CD4-positive, alpha-beta T cell treated with Interleukin-15 for 4 hours (primary cell): ENCODE data around the gene GFPT2.

Experiments
- DNase-seq: peaks from one replicate; pipeline ENCODE4 v3.0.0-alpha.2; 2020; ENCODE audit warnings: low spot score

The GFPT2 gene

DNA sequence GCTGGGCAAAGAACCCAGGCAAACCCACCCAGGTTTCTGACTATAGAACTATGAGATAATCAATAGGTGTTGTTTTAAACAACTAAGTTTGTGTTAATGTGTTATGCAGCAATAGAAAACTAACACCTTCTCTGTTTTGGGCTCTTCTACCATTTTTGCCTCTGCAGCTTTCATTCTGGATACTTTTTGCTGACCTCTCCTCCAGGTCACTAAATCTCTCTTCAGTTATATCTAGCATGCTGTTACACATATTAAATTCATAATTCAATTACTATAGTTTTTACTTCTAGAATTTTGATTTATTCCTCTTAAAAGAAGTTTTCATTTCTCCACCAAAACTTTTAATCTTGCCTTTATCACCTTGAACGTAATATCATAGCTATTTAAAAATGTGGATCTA, 78.4 kb downstream of the GFPT2 start:
- no peak for DNase-seq

DNA sequence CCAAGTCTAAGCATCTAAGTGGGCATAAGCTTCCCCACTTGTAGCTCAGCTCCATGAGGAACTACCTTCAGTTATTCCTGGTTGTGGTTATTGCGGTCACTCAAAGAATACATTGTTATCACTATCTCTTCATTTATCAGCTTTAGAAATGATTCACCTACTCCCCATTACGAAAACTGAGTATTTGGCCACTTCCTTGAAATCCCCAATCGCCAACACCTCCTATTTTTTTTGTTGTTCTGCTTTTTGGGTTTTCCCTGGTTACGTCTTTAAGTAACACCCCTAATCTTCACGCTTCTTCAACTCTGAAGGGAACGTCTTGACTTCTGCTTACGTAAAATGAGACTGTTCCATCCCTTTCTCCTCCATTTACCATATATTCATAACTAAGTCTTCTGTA, 81.9 kb downstream of the GFPT2 start:
- DNase-seq = no peak

DNA sequence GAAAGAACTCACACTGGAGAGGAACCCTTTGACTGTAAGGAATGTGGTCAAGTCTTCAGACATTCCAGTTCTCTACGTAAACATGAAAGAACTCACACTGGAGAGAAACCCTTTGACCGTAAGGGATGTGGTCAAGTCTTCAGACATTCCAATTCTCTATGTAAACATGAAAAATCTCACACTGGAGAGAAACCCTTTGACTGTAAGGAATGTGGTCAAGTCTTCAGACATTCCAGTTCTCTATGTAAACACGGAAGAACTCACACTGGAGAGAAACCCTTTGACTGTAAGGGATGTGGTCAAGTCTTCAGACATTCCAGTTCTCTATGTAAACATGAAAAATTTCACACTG, 93.9 kb downstream of the GFPT2 start:
- DNase-seq = no peak

DNA sequence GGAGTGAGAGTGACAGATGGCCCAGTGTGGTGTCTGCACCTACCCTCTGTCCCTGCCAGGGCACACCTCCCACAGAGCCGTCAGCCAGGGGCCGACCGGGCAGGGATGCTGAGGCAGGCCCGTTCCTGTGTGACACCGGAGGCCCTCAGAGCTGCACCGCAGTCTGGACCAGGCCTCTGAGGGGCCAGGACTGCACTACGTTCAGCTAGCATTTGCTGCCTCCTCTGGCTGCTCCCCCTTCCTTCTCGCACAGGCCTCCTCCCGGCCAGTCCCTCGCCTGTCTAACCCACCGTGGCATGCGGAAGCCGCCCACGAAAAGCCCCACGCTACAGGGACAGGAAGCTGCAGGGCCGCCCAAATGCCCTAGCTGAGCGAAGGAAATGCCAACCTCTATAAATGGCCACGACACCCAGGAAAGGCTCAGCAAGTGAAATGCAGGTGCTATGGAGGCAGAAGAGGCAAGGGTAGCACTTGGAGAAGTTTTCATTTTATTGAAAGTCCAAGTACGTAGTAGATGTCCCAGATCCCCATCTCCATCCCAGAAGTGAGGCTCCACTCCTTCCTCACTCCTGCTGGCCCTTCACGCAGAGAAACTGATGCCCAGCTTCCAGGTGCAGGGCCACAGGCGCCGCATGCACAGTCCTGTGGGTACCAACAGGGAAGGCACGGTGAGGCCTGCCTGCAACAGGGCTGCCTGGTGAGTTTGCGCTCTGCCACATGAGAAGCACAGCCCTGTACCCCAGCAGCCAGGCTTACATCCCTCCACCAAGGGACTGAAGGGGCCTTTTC, 99.9 kb downstream of the GFPT2 start:
- DNase-seq = no peak

DNA sequence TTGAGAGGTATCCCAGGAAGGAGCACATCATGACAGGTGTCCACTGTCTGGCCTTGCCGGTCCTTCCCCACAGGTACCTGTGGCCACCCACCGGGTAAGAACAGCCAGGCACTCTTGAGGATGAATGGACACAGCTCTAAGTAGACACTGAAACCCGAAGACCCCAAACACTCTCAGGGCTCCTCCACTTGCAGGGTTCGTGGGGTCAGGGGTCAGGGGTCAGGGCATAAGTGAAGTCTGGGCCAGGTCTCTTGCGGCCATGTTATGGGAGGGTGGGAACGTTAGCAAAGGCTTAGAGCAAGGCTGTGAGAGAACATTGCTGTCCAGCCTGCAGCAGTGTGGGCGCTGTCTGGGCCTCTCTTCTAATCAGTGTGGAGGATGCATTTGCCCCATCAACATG, 101.2 kb downstream of the GFPT2 start:
- DNase-seq = no peak

DNA sequence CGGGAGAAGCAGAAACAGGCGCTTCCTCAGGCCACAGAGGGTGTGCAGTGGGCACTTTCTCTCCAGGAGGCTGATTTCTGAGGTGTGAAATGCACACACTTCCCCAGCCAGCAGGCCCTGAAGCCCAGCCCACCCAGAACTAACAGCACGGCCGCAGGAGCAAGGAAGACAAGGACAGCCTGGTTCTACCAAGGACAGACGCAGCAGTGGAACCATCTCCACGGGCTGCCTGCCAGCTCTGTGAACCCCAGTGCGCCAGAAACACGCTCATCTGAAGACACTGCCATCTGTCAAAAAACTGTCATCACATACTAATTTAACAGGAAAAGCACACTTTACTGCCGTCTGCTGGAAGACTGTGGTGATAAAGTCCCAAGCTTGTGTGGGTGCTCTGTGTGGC, 102.0 kb downstream of the GFPT2 start:
- no peak for DNase-seq
